Mesenchymal stem cell (in vitro differentiated cells and primary cell): ENCODE measurements around the gene ONECUT1.

Experiments used
- DNase-seq: peaks from one replicate; pipeline ENCODE4 v3.0.0-alpha.2; 2013
- H2AFZ ChIP-seq: one replicate; pipeline ENCODE4 v1.6.1; 2013; ENCODE audit warnings: low read depth, mild to moderate bottlenecking, control low read depth, inconsistent platforms, low read length, moderate library complexity
- H2AK5ac ChIP-seq: 2 replicates; pipeline ENCODE4 v1.6.1; 2013; ENCODE audit warnings: low read length, moderate library complexity, mild to moderate bottlenecking, inconsistent platforms; ENCODE audit not compliant: severe bottlenecking
- H2BK120ac ChIP-seq: one replicate; pipeline ENCODE4 v1.6.1; 2013; ENCODE audit warnings: low read depth, mild to moderate bottlenecking, inconsistent platforms, low read length, moderate library complexity
- H2BK12ac ChIP-seq, 2 experiments: one replicate each; pipeline ENCODE4 v1.6.1; 2013; ENCODE audit warnings: inconsistent platforms in 2 of 2, low read length in 2 of 2, mild to moderate bottlenecking in 2 of 2, moderate library complexity in 2 of 2, control low read depth in 1 of 2
- H2BK15ac ChIP-seq: one replicate; pipeline ENCODE4 v1.6.1; 2013; ENCODE audit warnings: mild to moderate bottlenecking, low read depth, inconsistent platforms; ENCODE audit not compliant: poor library complexity, severe bottlenecking
- H2BK5ac ChIP-seq: 2 replicates; pipeline ENCODE4 v1.6.1; 2013; ENCODE audit warnings: low read depth, mild to moderate bottlenecking, low read length, control low read depth, inconsistent platforms; ENCODE audit not compliant: poor library complexity, severe bottlenecking
- H3K14ac ChIP-seq, 2 experiments: one replicate each; pipeline ENCODE4 v1.6.1; 2013; ENCODE audit warnings: inconsistent platforms in 2 of 2, low read length in 2 of 2, control low read depth in 1 of 2, mild to moderate bottlenecking in 1 of 2, moderate library complexity in 1 of 2
- H3K18ac ChIP-seq, 2 experiments: one replicate each; pipeline ENCODE4 v1.6.1; 2013; ENCODE audit warnings: inconsistent platforms in 2 of 2, low read length in 2 of 2, control low read depth in 1 of 2, low read depth in 1 of 2, mild to moderate bottlenecking in 1 of 2
- H3K23ac ChIP-seq, 2 experiments: one replicate each; pipeline ENCODE4 v1.6.1; 2013; ENCODE audit warnings: inconsistent platforms in 2 of 2, low read length in 2 of 2, mild to moderate bottlenecking in 2 of 2, moderate library complexity in 2 of 2, control low read depth in 1 of 2
- H3K27ac ChIP-seq: 2 replicates; pipeline ENCODE4 v1.5.1; 2013; ENCODE audit warnings: mild to moderate bottlenecking, moderate library complexity, low read length, control low read depth, inconsistent platforms; ENCODE audit not compliant: poor library complexity, severe bottlenecking
- H3K27me3 ChIP-seq, 2 experiments: 2 replicates each; pipeline versions ENCODE4 v1.6.1 to v1.7.0; 2013; ENCODE audit warnings: low read length in 2 of 2, mild to moderate bottlenecking in 2 of 2, moderate library complexity in 2 of 2, control low read depth in 1 of 2, inconsistent platforms in 1 of 2; ENCODE audit not compliant: control insufficient read depth in 1 of 2, insufficient read depth in 1 of 2
- H3K36me3 ChIP-seq, 2 experiments: 2 replicates each; pipeline versions ENCODE4 v1.6.1 to v1.7.0; 2013; ENCODE audit warnings: low read length in 2 of 2, control low read depth in 1 of 2, inconsistent platforms in 1 of 2, low read depth in 1 of 2, mild to moderate bottlenecking in 1 of 2; ENCODE audit not compliant: insufficient read depth in 2 of 2, control insufficient read depth in 1 of 2
- H3K4ac ChIP-seq, 2 experiments: one replicate each; pipeline ENCODE4 v1.6.1; 2013; ENCODE audit warnings: inconsistent platforms in 2 of 2, low read length in 2 of 2, mild to moderate bottlenecking in 2 of 2, moderate library complexity in 2 of 2, control low read depth in 1 of 2, low read depth in 1 of 2
- H3K4me1 ChIP-seq: 2 replicates; pipeline ENCODE4 v1.6.1; 2013; ENCODE audit warnings: low read depth, low read length, control low read depth; ENCODE audit not compliant: control insufficient read depth, insufficient read depth
- H3K4me2 ChIP-seq: 2 replicates; pipeline ENCODE4 v1.6.1; 2013; ENCODE audit warnings: low read length, mild to moderate bottlenecking, inconsistent platforms; ENCODE audit not compliant: poor library complexity, severe bottlenecking
- H3K4me3 ChIP-seq, 2 experiments: 2 replicates each; pipeline versions ENCODE4 v1.5.1 to v1.7.0; 2013; ENCODE audit warnings: low read length in 2 of 2, mild to moderate bottlenecking in 2 of 2, control low read depth in 1 of 2, low read depth in 1 of 2; ENCODE audit not compliant: insufficient read depth in 1 of 2
- H3K79me1 ChIP-seq: replicated peaks from 2 replicates; pipeline ENCODE4 v1.6.1; 2013; ENCODE audit warnings: mild to moderate bottlenecking, control low read depth, low read length, inconsistent platforms; ENCODE audit not compliant: poor library complexity, severe bottlenecking
- H3K9ac ChIP-seq: 2 replicates; pipeline ENCODE4 v1.7.0; 2013; ENCODE audit warnings: mild to moderate bottlenecking, low read length, moderate library complexity
- H3K9me3 ChIP-seq: 2 replicates; pipeline ENCODE4 v1.7.0; 2013; ENCODE audit warnings: mild to moderate bottlenecking, low read length; ENCODE audit not compliant: control insufficient read depth
- H4K8ac ChIP-seq: one replicate; pipeline ENCODE4 v1.6.1; 2013; ENCODE audit warnings: inconsistent platforms, mild to moderate bottlenecking, low read length, moderate library complexity
- H4K91ac ChIP-seq: one replicate; pipeline ENCODE4 v1.6.1; 2013; ENCODE audit warnings: mild to moderate bottlenecking, low read length, inconsistent platforms
- whole genome bisulfite sequencing: methylation state at CpG from one replicate; pipeline ENCODE4 v1.1.7; 2013; ENCODE audit warnings: mixed read lengths; 5-methylcytosine and 5-hydroxymethylcytosine counted together

ONECUT1 gene

DNA sequence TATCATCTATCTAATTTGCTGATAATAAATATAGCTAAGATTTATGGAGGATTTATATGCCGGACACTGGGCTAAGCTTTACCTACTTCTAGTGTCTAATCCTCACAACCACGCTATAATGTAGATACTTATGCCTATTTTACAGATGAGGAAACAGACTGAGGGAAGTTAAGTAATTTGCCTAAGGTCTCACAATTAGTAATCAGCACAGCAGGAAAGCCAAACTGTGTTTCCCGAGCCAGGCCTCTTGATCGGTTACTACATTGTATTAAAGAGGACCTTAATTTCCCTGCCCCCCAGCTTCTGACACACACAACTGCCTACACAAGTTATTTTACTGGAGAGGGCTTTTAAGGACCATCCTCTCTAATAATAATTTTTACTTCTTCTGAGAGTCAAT, 40.9 kb downstream of the ONECUT1 start:
- DNase-seq, result no peak
- Histone ChIP-seq H3K36me3 (no peaks in the 10 kb centered on the region), H4K91ac (no peak overlapping the region), H2BK5ac (no peak overlapping the region), H3K4ac (no peak overlapping the region), H3K4me2 (no peak overlapping the region), H3K9me3 (no peaks in the 10 kb centered on the region), H2AK5ac (no peak overlapping the region), H4K8ac (no peak overlapping the region), H2BK15ac (no peak overlapping the region), H2BK120ac (no peak overlapping the region), H2AFZ (no peak overlapping the region), H3K14ac (no peak overlapping the region), H3K9ac (no peak overlapping the region), H3K27me3 (peaks cover 0 to 50% of the 10 kb centered on the region in 2 experiments), H2BK12ac (no peak overlapping the region), H3K23ac (no peak overlapping the region), H3K4me3 (no peak overlapping the region), H3K4me1 (no peaks in the 10 kb centered on the region), H3K18ac (no peak overlapping the region), H3K79me1 (no peaks in the 10 kb centered on the region), H3K27ac (no peak overlapping the region)
- WGBS, result 44% methylated on average over 2 of the region's 4 CpGs

DNA sequence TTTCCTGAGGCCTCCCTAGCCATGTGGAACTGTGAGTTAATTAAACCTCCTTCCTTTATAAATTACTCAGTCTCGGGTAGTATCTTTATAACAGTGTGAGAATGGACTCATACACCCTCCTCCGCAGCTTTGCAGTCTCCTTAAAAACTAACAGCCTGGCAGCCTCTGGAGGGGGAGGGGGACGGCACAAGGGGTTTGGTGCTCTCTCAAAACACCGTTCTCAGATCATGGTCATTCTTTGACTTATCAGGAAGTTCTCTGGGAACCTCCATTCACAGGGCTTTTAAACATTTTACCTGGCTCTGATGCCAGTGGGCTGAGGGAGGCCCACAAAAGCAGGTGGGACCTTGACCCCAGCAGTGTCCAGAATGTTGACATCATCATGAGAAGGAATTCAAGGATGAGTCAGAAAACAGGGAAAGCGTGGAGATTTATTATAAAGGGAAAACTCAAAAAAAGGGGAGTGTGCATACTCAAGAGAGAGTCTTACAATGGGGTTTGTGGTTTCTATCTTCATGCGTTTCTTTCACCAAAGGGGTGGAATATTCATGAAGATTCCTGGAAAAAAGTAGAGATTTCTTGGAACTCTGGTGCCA, 43.9 kb downstream of the ONECUT1 start:
- Histone ChIP-seq H4K8ac (no peak overlapping the region), H3K27me3 (peaks cover 0 to 35% of the 10 kb centered on the region in 2 experiments), H4K91ac (no peak overlapping the region), H3K9ac (no peak overlapping the region), H2BK12ac (no peak overlapping the region), H2AK5ac (no peak overlapping the region), H3K23ac (no peak overlapping the region), H2BK120ac (no peak overlapping the region), H3K36me3 (no peaks in the 10 kb centered on the region), H2BK15ac (no peak overlapping the region), H3K18ac (no peak overlapping the region), H3K4me1 (no peaks in the 10 kb centered on the region), H2BK5ac (no peak overlapping the region), H3K14ac (no peak overlapping the region), H3K4ac (no peak overlapping the region), H2AFZ (no peak overlapping the region), H3K27ac (no peak overlapping the region), H3K9me3 (no peaks in the 10 kb centered on the region), H3K79me1 (no peaks in the 10 kb centered on the region), H3K4me2 (no peak overlapping the region), H3K4me3 (no peak overlapping the region)
- no peak for DNase-seq
- 61% methylated on average over 5 of the region's 6 CpGs for WGBS

DNA sequence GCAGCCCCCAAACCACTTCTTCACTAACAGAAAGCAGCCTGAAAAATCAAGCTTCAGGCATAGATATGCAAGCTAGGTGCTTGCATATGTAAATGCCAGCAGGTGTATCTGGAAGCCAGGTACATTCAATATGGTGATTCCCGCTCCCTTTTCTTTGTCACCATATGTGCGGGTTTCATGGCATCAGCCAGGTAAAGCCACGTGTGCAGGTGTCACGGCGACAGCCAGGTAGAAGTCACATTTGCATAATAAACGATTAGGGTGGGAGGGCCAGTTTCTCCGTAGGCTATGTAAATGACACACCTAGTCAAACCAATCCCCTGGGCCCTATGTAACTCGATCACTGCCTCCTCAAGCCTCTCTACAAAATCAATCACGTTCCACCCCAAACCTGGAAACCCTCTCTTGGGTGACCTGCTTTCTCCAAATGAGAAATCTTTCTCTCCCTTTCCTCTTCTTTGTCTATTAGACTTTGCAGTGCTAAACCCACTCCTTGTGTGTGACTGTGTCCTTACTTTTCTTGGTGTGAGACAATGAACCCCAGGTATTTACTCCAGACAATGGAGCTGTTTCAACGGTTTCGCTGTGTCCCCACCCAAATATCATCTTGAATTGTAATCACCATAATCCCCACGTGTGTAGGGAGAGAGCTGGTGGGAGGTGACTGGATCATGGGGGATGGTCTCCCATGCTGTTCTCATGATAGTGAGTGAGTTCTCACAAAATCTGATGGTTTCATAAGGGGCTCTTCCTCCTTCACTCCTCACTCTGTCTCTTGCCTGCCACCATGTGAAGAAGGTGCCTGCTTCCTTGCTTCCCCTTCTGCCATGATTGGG, 44.6 kb downstream of the ONECUT1 start:
- Histone ChIP-seq H3K4ac (no peak overlapping the region), H2BK5ac (no peak overlapping the region), H3K36me3 (no peaks in the 10 kb centered on the region), H3K14ac (no peak overlapping the region), H3K4me2 (no peak overlapping the region), H3K27ac (no peak overlapping the region), H3K9ac (no peak overlapping the region), H3K9me3 (no peaks in the 10 kb centered on the region), H2BK12ac (no peak overlapping the region), H3K79me1 (no peaks in the 10 kb centered on the region), H2BK120ac (no peak overlapping the region), H4K8ac (no peak overlapping the region), H4K91ac (no peak overlapping the region), H3K18ac (no peak overlapping the region), H3K4me1 (no peaks in the 10 kb centered on the region), H2BK15ac (no peak overlapping the region), H3K23ac (no peak overlapping the region), H3K4me3 (no peak overlapping the region), H3K27me3 (peaks cover 0 to 28% of the 10 kb centered on the region in 2 experiments), H2AFZ (no peak overlapping the region), H2AK5ac (no peak overlapping the region)
- no peak for DNase-seq
- 17% methylated on average over 9 of the region's 12 CpGs for WGBS

DNA sequence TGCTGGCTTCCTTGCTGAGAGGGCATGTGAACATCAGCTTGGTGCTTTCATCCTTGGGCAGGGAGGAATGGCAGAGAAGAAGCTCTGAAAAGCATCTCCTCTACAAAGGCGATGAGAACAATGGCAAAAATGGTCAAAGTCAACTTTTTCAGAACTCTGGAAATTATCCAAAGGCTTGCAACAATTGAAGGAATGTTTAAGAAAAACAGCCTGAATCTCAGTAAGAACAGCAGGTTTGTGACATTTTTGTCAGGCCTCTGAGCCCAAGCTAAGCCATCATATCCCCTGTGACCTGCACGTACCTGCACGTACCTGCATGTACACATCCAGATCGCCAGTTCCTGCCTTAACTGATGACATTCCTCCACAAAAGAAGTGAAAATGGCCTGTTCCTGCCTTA, 51.8 kb downstream of the ONECUT1 start:
- Histone ChIP-seq H2BK15ac (no peak overlapping the region), H3K4me1 (peaks cover 2% of the 10 kb centered on the region), H3K4ac (no peak overlapping the region), H3K23ac (no peak overlapping the region), H3K14ac (no peak overlapping the region), H3K18ac (no peak overlapping the region), H2BK12ac (no peak overlapping the region), H2AFZ (no peak overlapping the region), H3K36me3 (no peaks in the 10 kb centered on the region), H4K8ac (no peak overlapping the region), H3K27me3 (no peaks in the 10 kb centered on the region), H3K4me3 (no peak overlapping the region), H3K79me1 (no peaks in the 10 kb centered on the region), H2BK120ac (no peak overlapping the region), H3K9ac (no peak overlapping the region), H3K4me2 (no peak overlapping the region), H3K27ac (no peak overlapping the region), H2AK5ac (no peak overlapping the region), H3K9me3 (no peaks in the 10 kb centered on the region), H2BK5ac (no peak overlapping the region), H4K91ac (no peak overlapping the region)
- no peak for DNase-seq
- WGBS, result 82% methylated on average over 4 of the region's 4 CpGs
